WTC11 (cell line): ENCODE results near the gene HIPK3. TPM values are rescaled to one million over a fixed set of nuclear protein-coding genes. Genes with fewer than 3 reads are reported as not detected.
A peak's percentile ranks its signal among the peaks of the same experiment; 100 is the strongest.

Experiments
- ATAC-seq: fragments of 200-7000 bp; cut with Tn5 transposase; 2 replicates; pipeline ENCODE4 v1.10.0; 2021; ENCODE audit warnings: mild to moderate bottlenecking, moderate library complexity
- CTCF ChIA-PET: fragments of 300-600 bp; sonication (Branson Sonifier 250); formaldehyde crosslinking; loops from one replicate; lab custom pipeline; 2021; ENCODE audit warnings: antibody characterized with exemption; lab: Charles Lee
- POLR2A ChIA-PET: fragments of 350-600 bp; sonication (Branson Sonifier 250); formaldehyde crosslinking; loops from one replicate; lab custom pipeline; 2021; ENCODE audit warnings: antibody characterized with exemption; lab: Charles Lee
- DNase-seq: peaks from one replicate; pipeline ENCODE4 v3.0.0; 2021; ENCODE audit warnings: low spot score
- H3K27ac Mint-ChIP-seq: 2 replicates; pipeline ENCODE4 v1.8.0; 2021; ENCODE audit warnings: mixed read lengths
- H3K27me3 Mint-ChIP-seq: 2 replicates; pipeline ENCODE4 v1.8.0; 2021; ENCODE audit warnings: low read depth, mild to moderate bottlenecking, moderate library complexity, mixed read lengths
- H3K36me3 Mint-ChIP-seq: 2 replicates; pipeline ENCODE4 v1.8.0; 2021; ENCODE audit warnings: mixed read lengths
- H3K4me1 Mint-ChIP-seq: 2 replicates; pipeline ENCODE4 v1.8.0; 2022; ENCODE audit warnings: mixed read lengths
- H3K4me3 Mint-ChIP-seq: 2 replicates; pipeline ENCODE4 v1.8.0; 2021; ENCODE audit warnings: mild to moderate bottlenecking, moderate library complexity, mixed read lengths
- H3K9me3 Mint-ChIP-seq: 2 replicates; pipeline ENCODE4 v1.8.0; 2021; ENCODE audit warnings: mixed read lengths
- ARID4B ChIP-seq: sonication (generic); formaldehyde crosslinking; IDR thresholded peaks from 2 replicates; pipeline ENCODE4 v1.8.0; 2023; ENCODE audit warnings: missing genetic modification reagents, mild to moderate bottlenecking, borderline replicate concordance
- ATF2 ChIP-seq: sonication (generic); formaldehyde crosslinking; IDR thresholded peaks from 2 replicates; pipeline ENCODE4 v1.8.1; 2022; ENCODE audit warnings: low read depth, missing genetic modification reagents, borderline replicate concordance
- CBFB ChIP-seq: sonication (generic); formaldehyde crosslinking; IDR thresholded peaks from 2 replicates; pipeline ENCODE4 v1.8.1; 2022; ENCODE audit warnings: mild to moderate bottlenecking, low read depth, missing genetic modification reagents
- CREB1 ChIP-seq: sonication (generic); formaldehyde crosslinking; IDR thresholded peaks from 2 replicates; pipeline ENCODE4 v1.8.0; 2023; ENCODE audit warnings: mild to moderate bottlenecking, missing genetic modification reagents
- CREM ChIP-seq: sonication (generic); formaldehyde crosslinking; IDR thresholded peaks from 2 replicates; pipeline ENCODE4 v1.8.1; 2022; ENCODE audit warnings: mild to moderate bottlenecking, missing genetic modification reagents, moderate library complexity
- E2F5 ChIP-seq: sonication (generic); formaldehyde crosslinking; IDR thresholded peaks from 2 replicates; pipeline ENCODE4 v1.8.1; 2022; ENCODE audit warnings: mild to moderate bottlenecking, moderate library complexity, missing genetic modification reagents
- ELF4 ChIP-seq: sonication (generic); formaldehyde crosslinking; IDR thresholded peaks from 2 replicates; pipeline ENCODE4 v1.8.1; 2022; ENCODE audit warnings: low read depth, mild to moderate bottlenecking, moderate library complexity, missing genetic modification reagents
- ERG ChIP-seq: fragments of 250-450 bp; sonication (Bioruptor Pico); IDR thresholded peaks from 2 replicates; pipeline ENCODE4 v1.8.0; 2021; ENCODE audit warnings: mild to moderate bottlenecking
- FOXK1 ChIP-seq: sonication (generic); formaldehyde crosslinking; IDR thresholded peaks from 2 replicates; pipeline ENCODE4 v1.8.0; 2022; ENCODE audit warnings: mild to moderate bottlenecking, moderate library complexity, missing genetic modification reagents
- GABPB1 ChIP-seq: sonication (generic); formaldehyde crosslinking; IDR thresholded peaks from 2 replicates; pipeline ENCODE4 v1.8.1; 2023; ENCODE audit warnings: mild to moderate bottlenecking, missing genetic modification reagents
- HMGA2 ChIP-seq: fragments of 250-450 bp; sonication (Bioruptor Pico); IDR thresholded peaks from 2 replicates; pipeline ENCODE4 v1.4.0; 2021; ENCODE audit warnings: mild to moderate bottlenecking, moderate library complexity
- MLX ChIP-seq: sonication (generic); formaldehyde crosslinking; IDR thresholded peaks from 2 replicates; pipeline ENCODE4 v1.8.1; 2023; ENCODE audit warnings: mild to moderate bottlenecking, missing genetic modification reagents, moderate library complexity
- NFATC4 ChIP-seq: fragments of 250-450 bp; sonication (Bioruptor Pico); IDR thresholded peaks from 2 replicates; pipeline ENCODE4 v1.9.0; 2021; ENCODE audit warnings: mild to moderate bottlenecking
- NFE2L1 ChIP-seq: sonication (generic); formaldehyde crosslinking; IDR thresholded peaks from 2 replicates; pipeline ENCODE4 v1.8.1; 2023; ENCODE audit warnings: missing genetic modification reagents
- NFYB ChIP-seq: sonication (generic); formaldehyde crosslinking; conservative IDR thresholded peaks from 2 replicates; pipeline ENCODE4 v1.8.0; 2022; ENCODE audit warnings: low read depth, missing genetic modification reagents
- NR1H2 ChIP-seq: sonication (generic); formaldehyde crosslinking; IDR thresholded peaks from 2 replicates; pipeline ENCODE4 v1.9.0; 2021; ENCODE audit warnings: mild to moderate bottlenecking, moderate library complexity, missing genetic modification reagents
- OVOL2 ChIP-seq: fragments of 250-450 bp; sonication (Bioruptor Pico); IDR thresholded peaks from 2 replicates; pipeline ENCODE4 v1.9.0; 2021; ENCODE audit warnings: mild to moderate bottlenecking, borderline replicate concordance
- RORB ChIP-seq: fragments of 250-450 bp; sonication (Bioruptor Pico); IDR thresholded peaks from 2 replicates; pipeline ENCODE4 v1.9.0; 2021; ENCODE audit warnings: mild to moderate bottlenecking
- TEAD1 ChIP-seq: sonication (generic); formaldehyde crosslinking; IDR thresholded peaks from 2 replicates; pipeline ENCODE4 v1.8.0; 2022; ENCODE audit warnings: mild to moderate bottlenecking, missing genetic modification reagents
- TEAD4 ChIP-seq: sonication (generic); formaldehyde crosslinking; IDR thresholded peaks from 2 replicates; pipeline ENCODE4 v1.8.0; 2022; ENCODE audit warnings: mild to moderate bottlenecking, missing genetic modification reagents
- ZNF121 ChIP-seq: sonication (generic); formaldehyde crosslinking; IDR thresholded peaks from 2 replicates; pipeline ENCODE4 v1.8.0; 2023; ENCODE audit warnings: missing genetic modification reagents
- ZNF219 ChIP-seq: sonication (generic); formaldehyde crosslinking; IDR thresholded peaks from 2 replicates; pipeline ENCODE4 v1.8.0; 2023; ENCODE audit warnings: missing genetic modification reagents, mild to moderate bottlenecking, borderline replicate concordance
- ZNF232 ChIP-seq: sonication (generic); formaldehyde crosslinking; IDR thresholded peaks from 2 replicates; pipeline ENCODE4 v1.8.0; 2022; ENCODE audit warnings: mild to moderate bottlenecking, missing genetic modification reagents
- ZNF281 ChIP-seq: sonication (generic); formaldehyde crosslinking; IDR thresholded peaks from 2 replicates; pipeline ENCODE4 v1.8.0; 2023; ENCODE audit warnings: mild to moderate bottlenecking, missing genetic modification reagents
- ZNF396 ChIP-seq: fragments of 250-450 bp; sonication (Bioruptor Pico); IDR thresholded peaks from 2 replicates; pipeline ENCODE4 v1.8.0; 2021; ENCODE audit warnings: mild to moderate bottlenecking, moderate library complexity, borderline replicate concordance
- ZNF423 ChIP-seq: fragments of 250-450 bp; sonication (Bioruptor Pico); IDR thresholded peaks from 2 replicates; pipeline ENCODE4 v2.1.2; 2022; ENCODE audit warnings: mild to moderate bottlenecking, moderate library complexity
- ZNF671 ChIP-seq: fragments of 250-450 bp; sonication (Bioruptor Pico); IDR thresholded peaks from 2 replicates; pipeline ENCODE4 v1.8.0; 2021; ENCODE audit warnings: mild to moderate bottlenecking
- total RNA-seq: library from RNA; stranded (reverse); gene quantifications from 3 replicates; pipeline ENCODE4 v1.2.3, GENCODE V29; 2021

The HIPK3 gene
- total RNA-seq, 1 experiment from 2014 or later = 24.1 TPM

GRCh38 chr11:33325451-33325850 is 68.3 kb downstream of the HIPK3 start:
- no peaks in the 10 kb centered on the region for H3K27me3 Mint-ChIP-seq
- POLR2A ChIA-PET = no interaction called here
- no peaks in the 10 kb centered on the region for H3K36me3 Mint-ChIP-seq
- no peak overlapping the region for H3K4me3 Mint-ChIP-seq
- H3K27ac Mint-ChIP-seq = no peak overlapping the region
- ATAC-seq = no peak
- TF ChIP-seq NFATC4 (no peak), ZNF671 (CRISPR knock-in tag) (no peak), MLX (CRISPR knock-in tag) (no peak), ZNF423 (no peak), NFE2L1 (CRISPR knock-in tag) (no peak), TEAD1 (CRISPR knock-in tag) (no peak), FOXK1 (CRISPR knock-in tag) (no peak), TEAD4 (CRISPR knock-in tag) (no peak), ATF2 (CRISPR knock-in tag) (no peak), ARID4B (CRISPR knock-in tag) (no peak), NFYB (no peak), CREM (CRISPR knock-in tag) (no peak)
- TF ChIP-seq, all 79 proteins: peak for 0
- no peak for DNase-seq
- Mint-ChIP-seq H3K4me1 (peaks cover 17% of the 10 kb centered on the region), H3K9me3 (no peaks in the 10 kb centered on the region)
- CTCF ChIA-PET = no interaction called here

GRCh38 chr11:33329705-33330329 is 72.6 kb downstream of the HIPK3 start:
- DNase-seq = peak; percentile 25
- peaks cover 5% of the 10 kb centered on the region for H3K4me1 Mint-ChIP-seq
- H3K27ac Mint-ChIP-seq = no peak overlapping the region
- H3K27me3 Mint-ChIP-seq = no peaks in the 10 kb centered on the region
- H3K36me3 Mint-ChIP-seq = no peaks in the 10 kb centered on the region
- H3K9me3 Mint-ChIP-seq = no peaks in the 10 kb centered on the region
- peak; percentile 82 for ATAC-seq
- ChIA-PET CTCF (interaction anchor here (0.6 to 3.8 kb wide), 7 partner anchors 14 to 264 kb away, joined by 3 to 25 read pairs (median 3); no protein-coding TSS in a partner anchor), POLR2A (no interaction called here)
- H3K4me3 Mint-ChIP-seq = no peak overlapping the region
- TF ChIP-seq E2F5 (no peak), ZNF232 (CRISPR knock-in tag) (no peak), ELF4 (no peak), ZNF396 (CRISPR knock-in tag) (no peak), ZNF121 (CRISPR knock-in tag) (no peak), GABPB1 (CRISPR knock-in tag) (no peak), RORB (no peak), HMGA2 (CRISPR knock-in tag) (no peak), NR1H2 (CRISPR knock-in tag) (no peak), ZNF281 (CRISPR knock-in tag) (no peak), CBFB (CRISPR knock-in tag) (no peak), OVOL2 (CRISPR knock-in tag) (no peak), ZNF671 (CRISPR knock-in tag) (no peak), ZNF219 (CRISPR knock-in tag) (no peak), ERG (no peak), CREB1 (CRISPR knock-in tag) (no peak)
